GM21619 (cell line): ENCODE results near the gene ATP13A5.
A peak's percentile ranks its signal among the peaks of the same experiment; 100 is the strongest.

Experiments used
- ATAC-seq: cut with Tn5 transposase; IDR thresholded peaks from one replicate; pipeline ENCODE4 v1.9.1; 2021; ENCODE audit not compliant: unreplicated experiment

Gene ATP13A5

GRCh38 chr3:193270451-193270850 is 108.1 kb downstream of the ATP13A5 start:
- no peak for ATAC-seq

- ATAC-seq = no peak
These were observed 109.1 kb downstream of the ATP13A5 start for GRCh38 chr3:193269343-193270028.

- ATAC-seq = no peak
These were observed 115.8 kb downstream of the ATP13A5 start for GRCh38 chr3:193262707-193263106.

GRCh38 chr3:193261970-193262369 is 116.6 kb downstream of the ATP13A5 start:
- no peak for ATAC-seq

GRCh38 chr3:193253986-193254660 is 124.4 kb downstream of the ATP13A5 start:
- no peak for ATAC-seq

- no peak for ATAC-seq
These were observed 128.1 kb downstream of the ATP13A5 start for GRCh38 chr3:193250492-193250891.

GRCh38 chr3:193248848-193249468 is 129.6 kb downstream of the ATP13A5 start:
- no peak for ATAC-seq

GRCh38 chr3:193243571-193243970 is 135.0 kb downstream of the ATP13A5 start:
- no peak for ATAC-seq

GRCh38 chr3:193241716-193242115 is 136.8 kb downstream of the ATP13A5 start:
- no peak for ATAC-seq

GRCh38 chr3:193240850-193241706 is 137.5 kb downstream of the ATP13A5 start, which contains the start of gene PLAAT1:
Gene PLAAT1 (plus strand): TSS chr3:193241222. CDS start chr3:193255651, 14,429 bp downstream.
- peak; percentile 66 for ATAC-seq

- ATAC-seq = no peak
These were observed 138.1 kb downstream of the ATP13A5 start for GRCh38 chr3:193240436-193240849.

GRCh38 chr3:193237030-193237429 is 141.5 kb downstream of the ATP13A5 start:
- no peak for ATAC-seq

- ATAC-seq = no peak
These were observed 142.0 kb downstream of the ATP13A5 start for GRCh38 chr3:193236599-193236998.

GRCh38 chr3:193231201-193231600 is 147.4 kb downstream of the ATP13A5 start:
- ATAC-seq = no peak

GRCh38 chr3:193230610-193231009 is 147.9 kb downstream of the ATP13A5 start:
- ATAC-seq = no peak

- ATAC-seq = no peak
These were observed 148.6 kb downstream of the ATP13A5 start for GRCh38 chr3:193229851-193230420.

GRCh38 chr3:193228206-193228605 is 150.3 kb downstream of the ATP13A5 start:
- no peak for ATAC-seq

GRCh38 chr3:193225302-193226125 is 153.0 kb downstream of the ATP13A5 start:
- no peak for ATAC-seq
